Stimulated activated CD4-positive, alpha-beta T cell treated with anti-CD3 and anti-CD28 coated beads, Interleukin-1b, Interleukin-23, amount 100 ng/mL, for 48 hours (primary cell): ENCODE results near the gene MYO1E.

Experiments used
- DNase-seq: peaks from one replicate; pipeline ENCODE4 v3.0.0-alpha.2; 2020

The MYO1E gene

GRCh38 chr15:59385171-59385570, 12.5 kb upstream of the MYO1E start:
- DNase-seq: no peak

- DNase-seq: no peak
Measured at GRCh38 chr15:59384507-59384906, 11.8 kb upstream of the MYO1E start.

- DNase-seq: no peak
Measured at GRCh38 chr15:59380902-59381610, 8.4 kb upstream of the MYO1E start.

GRCh38 chr15:59379531-59379930, 6.9 kb upstream of the MYO1E start:
- DNase-seq: no peak

- no peak for DNase-seq
Measured at GRCh38 chr15:59378855-59379254, 6.2 kb upstream of the MYO1E start.

GRCh38 chr15:59377924-59378323, 5.3 kb upstream of the MYO1E start:
- DNase-seq: no peak

GRCh38 chr15:59376733-59377132, 4.1 kb upstream of the MYO1E start:
- no peak for DNase-seq

- no peak for DNase-seq
Measured at GRCh38 chr15:59373215-59373614, 544 bp upstream of the MYO1E start.

GRCh38 chr15:59371458-59372351, 966 bp downstream of the MYO1E start:
- no peak for DNase-seq

- no peak for DNase-seq
Measured at GRCh38 chr15:59369597-59369996, 3.1 kb downstream of the MYO1E start.

- no peak for DNase-seq
Measured at GRCh38 chr15:59367022-59367451, 5.6 kb downstream of the MYO1E start.

GRCh38 chr15:59366333-59367021, 6.2 kb downstream of the MYO1E start:
- no peak for DNase-seq

GRCh38 chr15:59364248-59364647, 8.4 kb downstream of the MYO1E start:
- DNase-seq: no peak

GRCh38 chr15:59362331-59362730, 10.3 kb downstream of the MYO1E start:
- no peak for DNase-seq

GRCh38 chr15:59360896-59361295, 11.8 kb downstream of the MYO1E start:
- DNase-seq: no peak

- no peak for DNase-seq
Measured at GRCh38 chr15:59360305-59360704, 12.4 kb downstream of the MYO1E start.

- DNase-seq: no peak
Measured at GRCh38 chr15:59355730-59356129, 16.9 kb downstream of the MYO1E start.

GRCh38 chr15:59354417-59355031, 18.1 kb downstream of the MYO1E start:
- DNase-seq: no peak

- no peak for DNase-seq
Measured at GRCh38 chr15:59353994-59354416, 18.7 kb downstream of the MYO1E start.

GRCh38 chr15:59352683-59353082, 20.0 kb downstream of the MYO1E start:
- DNase-seq: no peak

GRCh38 chr15:59352189-59352588, 20.5 kb downstream of the MYO1E start:
- no peak for DNase-seq

- no peak for DNase-seq
Measured at GRCh38 chr15:59350421-59350732, 22.3 kb downstream of the MYO1E start.
